HEK293 (cell line): ENCODE data around the gene PIK3R6.

Experiments
- CTCF ChIA-PET: fragments of 350-600 bp; formaldehyde crosslinking; extraction: SDS; loops from one replicate; lab custom pipeline; 2021; ENCODE audit warnings: antibody characterized with exemption; lab: Yijun Ruan, JAX
- POLR2A ChIA-PET: fragments of 300-600 bp; formaldehyde crosslinking; extraction: SDS; loops from one replicate; lab custom pipeline; 2020; ENCODE audit warnings: antibody characterized with exemption, inconsistent platforms; lab: Yijun Ruan, JAX
- H3K27ac ChIP-seq: fragments of 200-500 bp; sonication (Bioruptor generic); 2 replicates; pipeline ENCODE4 v1.5.1; 2014; ENCODE audit warnings: low read depth, low read length, control low read depth, inconsistent platforms; ENCODE audit errors: extremely low read depth
- H3K36me3 ChIP-seq, 2 experiments: fragments of 200-500 bp in 1 of 2; sonication (Bioruptor generic) in 1 of 2; 1 replicate in 1 of 2; 2 replicates in 1 of 2; pipeline ENCODE4 v1.5.1; 2014 to 2017; ENCODE audit warnings: inconsistent platforms in 2 of 2, low read length in 2 of 2; ENCODE audit not compliant: control insufficient read depth in 2 of 2, insufficient read depth in 1 of 2
- H3K4me1 ChIP-seq: fragments of 200-500 bp; sonication (Bioruptor generic); 2 replicates; pipeline ENCODE4 v1.5.1; 2014; ENCODE audit warnings: mild to moderate bottlenecking, low read length, inconsistent platforms; ENCODE audit not compliant: control insufficient read depth, insufficient read depth
- H3K4me3 ChIP-seq: 2 replicates; pipeline ENCODE4 v1.5.1; 2011; ENCODE audit warnings: low read depth, mild to moderate bottlenecking, control low read depth, low read length, moderate library complexity
- H3K9me3 ChIP-seq: fragments of 200-500 bp; sonication (Bioruptor generic); 2 replicates; pipeline ENCODE4 v1.5.1; 2014; ENCODE audit warnings: low read depth, low read length, inconsistent platforms; ENCODE audit not compliant: control insufficient read depth, insufficient read depth
- GLI2 ChIP-seq: fragments of 450-650 bp; formaldehyde crosslinking; IDR thresholded peaks from 2 replicates; pipeline ENCODE4; 2017; ENCODE audit warnings: missing biosample characterization, missing genetic modification characterization, low read depth, borderline replicate concordance
- KLF7 ChIP-seq: fragments of 450-650 bp; formaldehyde crosslinking; IDR thresholded peaks from 2 replicates; pipeline ENCODE4 v1.5.1; 2016; ENCODE audit warnings: missing biosample characterization, missing genetic modification characterization, borderline replicate concordance
- MZF1 ChIP-seq: fragments of 450-650 bp; formaldehyde crosslinking; IDR thresholded peaks from 2 replicates; pipeline ENCODE4 v1.5.1; 2017; ENCODE audit warnings: missing biosample characterization, missing genetic modification characterization, borderline replicate concordance
- PATZ1 ChIP-seq: fragments of 450-650 bp; formaldehyde crosslinking; IDR thresholded peaks from 2 replicates; pipeline ENCODE4 v1.5.1; 2016; ENCODE audit warnings: missing biosample characterization, missing genetic modification characterization
- RBAK ChIP-seq: fragments of 450-650 bp; formaldehyde crosslinking; IDR thresholded peaks from 2 replicates; pipeline ENCODE4 v1.5.1; 2016; ENCODE audit warnings: missing biosample characterization, missing genetic modification characterization
- SCRT1 ChIP-seq: fragments of 450-650 bp; formaldehyde crosslinking; IDR thresholded peaks from 2 replicates; pipeline ENCODE4 v1.5.1; 2016; ENCODE audit warnings: missing biosample characterization, missing genetic modification characterization, borderline replicate concordance
- ZBTB20 ChIP-seq: fragments of 450-650 bp; formaldehyde crosslinking; IDR thresholded peaks from 2 replicates; pipeline ENCODE4 v1.5.1; 2016; ENCODE audit warnings: missing biosample characterization, missing genetic modification characterization
- ZBTB26 ChIP-seq: fragments of 450-650 bp; formaldehyde crosslinking; optimal IDR thresholded peaks from 2 replicates; pipeline ENCODE3; 2016; ENCODE audit warnings: missing biosample characterization, mild to moderate bottlenecking, missing genetic modification characterization
- ZBTB48 ChIP-seq: fragments of 450-650 bp; formaldehyde crosslinking; IDR thresholded peaks from 2 replicates; pipeline ENCODE4 v1.5.1; 2016; ENCODE audit warnings: missing biosample characterization, missing genetic modification characterization
- ZBTB7A ChIP-seq: fragments of 450-650 bp; formaldehyde crosslinking; IDR thresholded peaks from 2 replicates; pipeline ENCODE4 v1.5.1; 2016; ENCODE audit warnings: low read depth, missing biosample characterization, missing genetic modification characterization
- ZIC2 ChIP-seq: fragments of 450-650 bp; formaldehyde crosslinking; IDR thresholded peaks from 2 replicates; pipeline ENCODE4 v1.5.1; 2016; ENCODE audit warnings: missing biosample characterization, missing genetic modification characterization
- ZNF175 ChIP-seq: fragments of 450-650 bp; formaldehyde crosslinking; IDR thresholded peaks from 2 replicates; pipeline ENCODE4 v1.5.1; 2016; ENCODE audit warnings: missing biosample characterization, missing genetic modification characterization
- ZNF23 ChIP-seq: fragments of 450-650 bp; formaldehyde crosslinking; IDR thresholded peaks from 2 replicates; pipeline ENCODE4 v1.5.1; 2016; ENCODE audit warnings: missing biosample characterization, missing genetic modification characterization, borderline replicate concordance
- ZNF248 ChIP-seq: fragments of 450-650 bp; formaldehyde crosslinking; IDR thresholded peaks from 2 replicates; pipeline ENCODE4 v1.5.1; 2017; ENCODE audit warnings: missing biosample characterization, missing genetic modification characterization
- ZNF266 ChIP-seq: fragments of 450-650 bp; formaldehyde crosslinking; IDR thresholded peaks from 2 replicates; pipeline ENCODE4 v1.5.1; 2016; ENCODE audit warnings: missing biosample characterization, missing genetic modification characterization, low read depth
- ZNF404 ChIP-seq: fragments of 450-650 bp; formaldehyde crosslinking; IDR thresholded peaks from 2 replicates; pipeline ENCODE4 v1.5.1; 2017; ENCODE audit warnings: missing biosample characterization, missing genetic modification characterization
- ZNF48 ChIP-seq: fragments of 450-650 bp; formaldehyde crosslinking; IDR thresholded peaks from 2 replicates; pipeline ENCODE4 v1.5.1; 2016; ENCODE audit warnings: missing biosample characterization, missing genetic modification characterization
- ZNF513 ChIP-seq: fragments of 450-650 bp; IDR thresholded peaks from 2 replicates; pipeline ENCODE4 v1.5.1; 2018; ENCODE audit warnings: missing biosample characterization, missing genetic modification characterization
- ZNF610 ChIP-seq: fragments of 450-650 bp; formaldehyde crosslinking; IDR thresholded peaks from 2 replicates; pipeline ENCODE4 v1.5.1; 2016; ENCODE audit warnings: missing biosample characterization, missing genetic modification characterization, borderline replicate concordance

Gene PIK3R6

GRCh38 chr17:8898636-8899035 lies 31.2 kb upstream of the PIK3R6 start (continued):
- TF ChIP-seq SCRT1 (tag by site-specific recombination) (no peak), RBAK (tag by site-specific recombination) (no peak), ZBTB7A (tag by site-specific recombination) (no peak), ZNF610 (tag by site-specific recombination) (no peak)

GRCh38 chr17:8898126-8898525 lies 30.7 kb upstream of the PIK3R6 start:
- Histone ChIP-seq H3K9me3 (no peaks in the 10 kb centered on the region), H3K36me3 (no peaks in the 10 kb centered on the region), H3K27ac (no peak overlapping the region), H3K4me3 (no peak overlapping the region), H3K4me1 (no peaks in the 10 kb centered on the region)
- POLR2A ChIA-PET = no interaction called here
- CTCF ChIA-PET = interaction anchor here (2.5 kb wide), 1 partner anchor 9 kb away, joined by 13 read pairs; no protein-coding TSS in a partner anchor
- TF ChIP-seq ZNF175 (tag by site-specific recombination) (no peak), PATZ1 (tag by site-specific recombination) (no peak), ZBTB48 (no peak), GLI2 (tag by site-specific recombination) (no peak), ZNF23 (tag by site-specific recombination) (no peak), ZIC2 (tag by site-specific recombination) (no peak), ZBTB26 (no peak), ZNF248 (tag by site-specific recombination) (no peak), ZNF404 (tag by site-specific recombination) (no peak), ZBTB20 (tag by site-specific recombination) (no peak), KLF7 (tag by site-specific recombination) (no peak), ZNF513 (tag by site-specific recombination) (no peak), MZF1 (tag by site-specific recombination) (no peak), ZNF266 (tag by site-specific recombination) (no peak), ZNF48 (tag by site-specific recombination) (no peak)
